HK-2 (cell line): ENCODE data around the gene LVRN.
A peak's percentile ranks its signal among the peaks of the same experiment; 100 is the strongest.
"Not testable (repeated sequence)": the region's sequence is repeated elsewhere in the genome, so short reads cannot be mapped to it uniquely, and the experiment has no call there.

Experiments
- DNase-seq: peaks from one replicate; pipeline ENCODE4 v3.0.0-alpha.2; 2018; ENCODE audit not compliant: unreplicated experiment

Gene LVRN

GRCh38 chr5:115962239-115962564 lies at the start of gene LVRN:
Gene LVRN, plus strand, starts transcription at chr5:115962475. Its CDS starts 143 bp downstream, at chr5:115962618.
- DNase-seq, result no peak

- DNase-seq, result not testable (repeated sequence)
Observed at GRCh38 chr5:115913623-115914400, 48.5 kb upstream of the LVRN start.

GRCh38 chr5:115920171-115920725 lies 42.0 kb upstream of the LVRN start:
- DNase-seq, result no peak

GRCh38 chr5:115928578-115929407 lies 33.5 kb upstream of the LVRN start:
- DNase-seq, result not testable (repeated sequence)

- DNase-seq, result not testable (repeated sequence)
Observed at GRCh38 chr5:115930171-115930570, 32.1 kb upstream of the LVRN start.

- DNase-seq, result no peak
Observed at GRCh38 chr5:115930630-115931337, 31.5 kb upstream of the LVRN start.

GRCh38 chr5:115932991-115933390 lies 29.3 kb upstream of the LVRN start:
- no peak for DNase-seq

GRCh38 chr5:115934388-115934974 lies 27.8 kb upstream of the LVRN start:
- no peak for DNase-seq

- DNase-seq, result no peak
Observed at GRCh38 chr5:115936031-115936430, 26.2 kb upstream of the LVRN start.

GRCh38 chr5:115939059-115939458 lies 23.2 kb upstream of the LVRN start:
- DNase-seq, result no peak

GRCh38 chr5:115940080-115940810 lies 22.0 kb upstream of the LVRN start:
- no peak for DNase-seq

- DNase-seq, result peak; percentile 26
Observed at GRCh38 chr5:115941051-115941675, 21.1 kb upstream of the LVRN start.

GRCh38 chr5:115944501-115944900 lies 17.8 kb upstream of the LVRN start:
- DNase-seq, result no peak

- no peak for DNase-seq
Observed at GRCh38 chr5:115946655-115947054, 15.6 kb upstream of the LVRN start.

- no peak for DNase-seq
Observed at GRCh38 chr5:115947260-115947659, 15.0 kb upstream of the LVRN start.

- no peak for DNase-seq
Observed at GRCh38 chr5:115948091-115948534, 14.2 kb upstream of the LVRN start.

- no peak for DNase-seq
Observed at GRCh38 chr5:115949096-115949495, 13.2 kb upstream of the LVRN start.

GRCh38 chr5:115952588-115952987 lies 9.7 kb upstream of the LVRN start:
- DNase-seq, result no peak

- DNase-seq, result no peak
Observed at GRCh38 chr5:115954144-115954543, 8.1 kb upstream of the LVRN start.

GRCh38 chr5:115956957-115957356 lies 5.3 kb upstream of the LVRN start:
- DNase-seq, result no peak
